B cell (primary cell): Measurements from ENCODE around the gene OTUB2.

ENCODE experiments used
- CTCF ChIP-seq: fragments of 200-600 bp; IDR thresholded peaks from one replicate; pipeline ENCODE4 v1.8.0; 2022; ENCODE audit warnings: antibody characterized with exemption, mild to moderate bottlenecking
- EZH2 ChIP-seq: IDR thresholded peaks from 2 replicates; pipeline ENCODE4 v1.6.1; 2012; ENCODE audit warnings: borderline replicate concordance, low read depth, mild to moderate bottlenecking, moderate library complexity, low read length; ENCODE audit not compliant: insufficient read depth, poor library complexity, severe bottlenecking

- TF ChIP-seq CTCF = no peak
- no peak for TF ChIP-seq EZH2
Measured at GRCh38 chr14:93981316-93982229, 44.6 kb upstream of the OTUB2 start.
